ENCODE data around the gene FLAD1. TPM values are rescaled to one million over a fixed set of nuclear protein-coding genes. Genes with fewer than 3 reads are reported as not detected.

Gene FLAD1
- total RNA-seq, 1 experiment from 2014 or later = 75.1 TPM

GRCh38 chr1:155005076-155006011, 22.2 kb downstream of the FLAD1 start:
- Mint-ChIP-seq H3K27ac (ENCODE audit: unreplicated experiment) (peak overlapping the region; percentile 93), H3K27me3 (ENCODE audit: unreplicated experiment) (no peaks in the 10 kb centered on the region), H3K9me3 (ENCODE audit: low read depth, unreplicated experiment) (no peaks in the 10 kb centered on the region), H3K4me1 (ENCODE audit: low read depth, unreplicated experiment) (peaks cover 36% of the 10 kb centered on the region), H3K4me3 (ENCODE audit: low read depth, unreplicated experiment) (peak overlapping the region; percentile 94), H3K36me3 (ENCODE audit: insufficient read depth, unreplicated experiment) (peaks cover 44% of the 10 kb centered on the region)
- TF ChIP-seq CTCF (IDR thresholded peaks at IDR 0.05; ENCODE audit: unreplicated experiment) = no peak
- no TSS peak for BruUV-seq (replicated peaks)
- CTCF ChIA-PET = interaction anchor here (0.5 to 2.6 kb wide), 3 partner anchors 12 to 646 kb away, joined by 3 to 11 read pairs (median 3); no protein-coding TSS in a partner anchor
- intact Hi-C loops (cut with micrococcal nuclease; ENCODE audit: unreplicated experiment) = loop anchor here (10.0 kb wide), 1 partner anchor 49 kb away; the partner anchor contains the start of gene ADAM15
- no peak for DNase-seq

GRCh38 chr1:155006601-155007101, 23.5 kb downstream of the FLAD1 start:
- H3K27me3 Mint-ChIP-seq (ENCODE audit: unreplicated experiment) = no peaks in the 10 kb centered on the region
- BruUV-seq (replicated peaks) = no TSS peak
- no peak for DNase-seq
- H3K4me1 Mint-ChIP-seq (ENCODE audit: low read depth, unreplicated experiment) = peaks cover 34% of the 10 kb centered on the region
- peak overlapping the region; percentile 18 for H3K27ac Mint-ChIP-seq (ENCODE audit: unreplicated experiment)
- no peak for TF ChIP-seq CTCF (IDR thresholded peaks at IDR 0.05; ENCODE audit: unreplicated experiment)
- CTCF ChIA-PET = interaction anchor here (1.0 to 2.6 kb wide), 2 partner anchors 10 kb away, joined by 3 to 11 read pairs; no protein-coding TSS in a partner anchor
- H3K4me3 Mint-ChIP-seq (ENCODE audit: low read depth, unreplicated experiment) = peak overlapping the region; percentile 94
- peaks cover 31% of the 10 kb centered on the region for H3K36me3 Mint-ChIP-seq (ENCODE audit: insufficient read depth, unreplicated experiment)
- no peaks in the 10 kb centered on the region for H3K9me3 Mint-ChIP-seq (ENCODE audit: low read depth, unreplicated experiment)
- intact Hi-C loops (cut with micrococcal nuclease; ENCODE audit: unreplicated experiment) = loop anchor here (10.0 kb wide), 1 partner anchor 48 kb away; the partner anchor contains the start of gene ADAM15

GRCh38 chr1:155007251-155007828, 24.2 kb downstream of the FLAD1 start:
- Mint-ChIP-seq H3K4me1 (ENCODE audit: low read depth, unreplicated experiment) (peaks cover 34% of the 10 kb centered on the region), H3K4me3 (ENCODE audit: low read depth, unreplicated experiment) (no peak overlapping the region), H3K36me3 (ENCODE audit: insufficient read depth, unreplicated experiment) (peaks cover 24% of the 10 kb centered on the region), H3K27ac (ENCODE audit: unreplicated experiment) (no peak overlapping the region), H3K9me3 (ENCODE audit: low read depth, unreplicated experiment) (no peaks in the 10 kb centered on the region), H3K27me3 (ENCODE audit: unreplicated experiment) (no peaks in the 10 kb centered on the region)
- TF ChIP-seq CTCF (IDR thresholded peaks at IDR 0.05; ENCODE audit: unreplicated experiment) = no peak
- no peak for DNase-seq
- BruUV-seq (replicated peaks) = no TSS peak
- intact Hi-C loops (cut with micrococcal nuclease; ENCODE audit: unreplicated experiment) = loop anchor here (10.0 kb wide), 1 partner anchor 47 kb away; the partner anchor contains the start of gene ADAM15
- CTCF ChIA-PET = interaction anchor here (1.0 to 2.6 kb wide), 2 partner anchors 10 to 11 kb away, joined by 3 to 11 read pairs; no protein-coding TSS in a partner anchor
